Heart left ventricle (tissue), 13 donors: Measurements from ENCODE around the gene NOL6.

ENCODE experiments used
- POLR2A ChIP-seq, 2 donors: fragments of 450-650 bp; IDR thresholded peaks; one replicate each; pipeline ENCODE4 v1.6.1; 2017; ENCODE audit warnings: antibody characterized with exemption in 2 of 2, mild to moderate bottlenecking in 2 of 2, moderate library complexity in 2 of 2
- TF ChIP-seq, protein P1 (sequence below), 12 donors: fragments of 200-600 bp; sonication (generic) in 4 of 12; IDR thresholded peaks; one replicate each; pipeline versions ENCODE4 v1.5.0 to v1.8.0; 2018 to 2022; ENCODE audit warnings: antibody characterized with exemption in 12 of 12, mild to moderate bottlenecking in 5 of 12
- donor health status: ischemic (EF 13 %, LVEDD 7.1; RV severe dilation, severe dysfunction).
- donor health status: DM: no; HTN: yes; CAD: no.
- donor health status: DM: no; HTN: no; CAD: no.
- donor health status: ischemic (EF 25% LVEDD 6.9; RV normal size, moderate dysfunction).
- donor health status: ischemic (EF 25% LVEDD 5.7; RV mildly dilated, moderate dysfunction).
- donor health status: ischemic (EF 35%, LVEDD 5.7; RV mildly dilated, moderate dysfunction).
- donor health status: nonischemic (EF 11% LVEDD 7.7; RV severe dilation, severe dysfunction).
- donor health status: DM: yes; HTN: yes; CAD: no.
- donor health status: PGD.
- donor health status: ischemic (EF 29% LVEDD 5.4; RV normal size, mild dysfunction).
- donor health status: nonischemic (EF 23%, LVEDD 6.1; RV moderate dilation, normal function).

DNA sequence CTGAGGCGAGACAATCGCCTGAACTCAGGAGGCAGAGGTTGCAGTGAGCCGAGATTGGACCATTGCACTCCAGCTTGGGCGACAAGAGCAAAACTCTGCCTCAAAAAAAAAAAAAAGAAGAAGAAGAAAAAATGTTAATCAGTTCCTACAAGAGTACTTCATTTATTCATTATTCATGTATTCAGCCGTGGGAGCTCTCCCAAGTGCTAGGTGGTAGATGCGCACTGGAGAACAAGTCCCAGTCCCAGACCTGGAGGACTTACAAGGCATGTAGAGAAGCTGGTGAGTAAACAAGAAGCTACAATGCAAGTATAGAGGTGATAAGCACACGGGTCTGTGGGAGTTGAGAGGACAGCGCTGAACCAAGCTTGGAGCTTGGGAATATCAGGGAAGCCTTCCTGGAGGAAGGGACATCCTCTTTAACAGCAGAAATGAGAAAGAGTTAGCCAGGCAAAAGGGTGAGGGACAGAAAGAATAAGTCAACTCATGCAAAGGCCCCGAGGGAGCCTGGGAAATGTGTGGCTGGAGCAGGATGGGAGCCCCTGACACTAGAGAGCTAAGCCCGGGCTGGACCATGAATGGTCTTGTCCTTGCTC is 53.9 kb downstream of the NOL6 start:
- TF ChIP-seq, protein P1, sequence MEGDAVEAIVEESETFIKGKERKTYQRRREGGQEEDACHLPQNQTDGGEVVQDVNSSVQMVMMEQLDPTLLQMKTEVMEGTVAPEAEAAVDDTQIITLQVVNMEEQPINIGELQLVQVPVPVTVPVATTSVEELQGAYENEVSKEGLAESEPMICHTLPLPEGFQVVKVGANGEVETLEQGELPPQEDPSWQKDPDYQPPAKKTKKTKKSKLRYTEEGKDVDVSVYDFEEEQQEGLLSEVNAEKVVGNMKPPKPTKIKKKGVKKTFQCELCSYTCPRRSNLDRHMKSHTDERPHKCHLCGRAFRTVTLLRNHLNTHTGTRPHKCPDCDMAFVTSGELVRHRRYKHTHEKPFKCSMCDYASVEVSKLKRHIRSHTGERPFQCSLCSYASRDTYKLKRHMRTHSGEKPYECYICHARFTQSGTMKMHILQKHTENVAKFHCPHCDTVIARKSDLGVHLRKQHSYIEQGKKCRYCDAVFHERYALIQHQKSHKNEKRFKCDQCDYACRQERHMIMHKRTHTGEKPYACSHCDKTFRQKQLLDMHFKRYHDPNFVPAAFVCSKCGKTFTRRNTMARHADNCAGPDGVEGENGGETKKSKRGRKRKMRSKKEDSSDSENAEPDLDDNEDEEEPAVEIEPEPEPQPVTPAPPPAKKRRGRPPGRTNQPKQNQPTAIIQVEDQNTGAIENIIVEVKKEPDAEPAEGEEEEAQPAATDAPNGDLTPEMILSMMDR (IDR thresholded peaks at IDR 0.05) = no peak
- TF ChIP-seq POLR2A (IDR thresholded peaks at IDR 0.05) = no peak
